ENCODE results near the gene GNAQ. TPM values are rescaled to one million over a fixed set of nuclear protein-coding genes. Genes with fewer than 3 reads are reported as not detected.
"Not testable (repeated sequence)": the region's sequence is repeated elsewhere in the genome, so short reads cannot be mapped to it uniquely, and the experiment has no call there.

GNAQ gene
- total RNA-seq, 1 donor from 2014 or later: 16.2 TPM

- H3K9ac ChIP-seq (ENCODE audit: low read depth in 1 of 3, low read length in 3 of 3); H3K4me3 ChIP-seq (ENCODE audit: low read length in 3 of 3); H3K27me3 ChIP-seq (ENCODE audit: control insufficient read depth in 3 of 3, insufficient read depth in 3 of 3, low read length in 3 of 3); H3K9me3 ChIP-seq (ENCODE audit: control insufficient read depth in 3 of 3, low read length in 3 of 3); H3K36me3 ChIP-seq (ENCODE audit: control insufficient read depth in 3 of 3, insufficient read depth in 3 of 3, low read length in 3 of 3); H3K4me1 ChIP-seq (ENCODE audit: control insufficient read depth in 3 of 3, insufficient read depth in 3 of 3, low read length in 3 of 3); H3K27ac ChIP-seq (ENCODE audit: low read depth, low read length): not testable (repeated sequence)
Measured at GRCh38 chr9:77878793-77879192, 152.8 kb downstream of the GNAQ start.

- Histone ChIP-seq H3K27ac (ENCODE audit: low read depth, low read length) (no peak overlapping the region), H3K4me1 (ENCODE audit: control insufficient read depth in 3 of 3, insufficient read depth in 3 of 3, low read length in 3 of 3) (peaks cover 0 to 9% (median 0%) of the 10 kb centered on the region in 3 donors), H3K9me3 (ENCODE audit: control insufficient read depth in 3 of 3, low read length in 3 of 3) (no peaks in the 10 kb centered on the region), H3K4me3 (ENCODE audit: low read length in 3 of 3) (no peak overlapping the region), H3K9ac (ENCODE audit: low read depth in 1 of 3, low read length in 3 of 3) (no peak overlapping the region), H3K27me3 (ENCODE audit: control insufficient read depth in 3 of 3, insufficient read depth in 3 of 3, low read length in 3 of 3) (no peaks in the 10 kb centered on the region), H3K36me3 (ENCODE audit: control insufficient read depth in 3 of 3, insufficient read depth in 3 of 3, low read length in 3 of 3) (no peaks in the 10 kb centered on the region)
Measured at GRCh38 chr9:77877976-77878375, 153.6 kb downstream of the GNAQ start.

- Histone ChIP-seq H3K4me1 (ENCODE audit: control insufficient read depth in 3 of 3, insufficient read depth in 3 of 3, low read length in 3 of 3) (peaks cover 0 to 9% (median 0%) of the 10 kb centered on the region in 3 donors), H3K4me3 (ENCODE audit: low read length in 3 of 3) (no peak overlapping the region), H3K9me3 (ENCODE audit: control insufficient read depth in 3 of 3, low read length in 3 of 3) (no peaks in the 10 kb centered on the region), H3K9ac (ENCODE audit: low read depth in 1 of 3, low read length in 3 of 3) (no peak overlapping the region), H3K27ac (ENCODE audit: low read depth, low read length) (no peak overlapping the region), H3K36me3 (ENCODE audit: control insufficient read depth in 3 of 3, insufficient read depth in 3 of 3, low read length in 3 of 3) (no peaks in the 10 kb centered on the region), H3K27me3 (ENCODE audit: control insufficient read depth in 3 of 3, insufficient read depth in 3 of 3, low read length in 3 of 3) (no peaks in the 10 kb centered on the region)
Measured at GRCh38 chr9:77876590-77876989, 155.0 kb downstream of the GNAQ start.

GRCh38 chr9:77876091-77876490, 155.5 kb downstream of the GNAQ start:
- Histone ChIP-seq H3K9ac (ENCODE audit: low read depth in 1 of 3, low read length in 3 of 3) (no peak overlapping the region), H3K27me3 (ENCODE audit: control insufficient read depth in 3 of 3, insufficient read depth in 3 of 3, low read length in 3 of 3) (no peaks in the 10 kb centered on the region), H3K36me3 (ENCODE audit: control insufficient read depth in 3 of 3, insufficient read depth in 3 of 3, low read length in 3 of 3) (no peaks in the 10 kb centered on the region), H3K4me3 (ENCODE audit: low read length in 3 of 3) (no peak overlapping the region), H3K4me1 (ENCODE audit: control insufficient read depth in 3 of 3, insufficient read depth in 3 of 3, low read length in 3 of 3) (peaks cover 0 to 9% (median 0%) of the 10 kb centered on the region in 3 donors), H3K9me3 (ENCODE audit: control insufficient read depth in 3 of 3, low read length in 3 of 3) (no peaks in the 10 kb centered on the region), H3K27ac (ENCODE audit: low read depth, low read length) (no peak overlapping the region)

- Histone ChIP-seq H3K4me3 (ENCODE audit: low read length in 3 of 3) (no peak overlapping the region), H3K36me3 (ENCODE audit: control insufficient read depth in 3 of 3, insufficient read depth in 3 of 3, low read length in 3 of 3) (no peaks in the 10 kb centered on the region), H3K9ac (ENCODE audit: low read depth in 1 of 3, low read length in 3 of 3) (no peak overlapping the region), H3K27me3 (ENCODE audit: control insufficient read depth in 3 of 3, insufficient read depth in 3 of 3, low read length in 3 of 3) (no peaks in the 10 kb centered on the region), H3K9me3 (ENCODE audit: control insufficient read depth in 3 of 3, low read length in 3 of 3) (no peaks in the 10 kb centered on the region), H3K4me1 (ENCODE audit: control insufficient read depth in 3 of 3, insufficient read depth in 3 of 3, low read length in 3 of 3) (peaks cover 0 to 9% (median 0%) of the 10 kb centered on the region in 3 donors), H3K27ac (ENCODE audit: low read depth, low read length) (no peak overlapping the region)
Measured at GRCh38 chr9:77872863-77873262, 158.7 kb downstream of the GNAQ start.

- H3K4me1 ChIP-seq (ENCODE audit: control insufficient read depth in 3 of 3, insufficient read depth in 3 of 3, low read length in 3 of 3): peaks cover 0 to 9% (median 0%) of the 10 kb centered on the region in 3 donors
- H3K9me3 ChIP-seq (ENCODE audit: control insufficient read depth in 3 of 3, low read length in 3 of 3): no peaks in the 10 kb centered on the region
- H3K4me3 ChIP-seq (ENCODE audit: low read length in 3 of 3): no peak overlapping the region
- no peaks in the 10 kb centered on the region for H3K27me3 ChIP-seq (ENCODE audit: control insufficient read depth in 3 of 3, insufficient read depth in 3 of 3, low read length in 3 of 3)
- no peak overlapping the region for H3K9ac ChIP-seq (ENCODE audit: low read depth in 1 of 3, low read length in 3 of 3)
- H3K27ac ChIP-seq (ENCODE audit: low read depth, low read length): no peak overlapping the region
- H3K36me3 ChIP-seq (ENCODE audit: control insufficient read depth in 3 of 3, insufficient read depth in 3 of 3, low read length in 3 of 3): no peaks in the 10 kb centered on the region
Measured at GRCh38 chr9:77872177-77872576, 159.4 kb downstream of the GNAQ start.

- no peaks in the 10 kb centered on the region for H3K9me3 ChIP-seq (ENCODE audit: control insufficient read depth in 3 of 3, low read length in 3 of 3)
- H3K36me3 ChIP-seq (ENCODE audit: control insufficient read depth in 3 of 3, insufficient read depth in 3 of 3, low read length in 3 of 3): no peaks in the 10 kb centered on the region
- no peaks in the 10 kb centered on the region for H3K27me3 ChIP-seq (ENCODE audit: control insufficient read depth in 3 of 3, insufficient read depth in 3 of 3, low read length in 3 of 3)
- H3K4me3 ChIP-seq (ENCODE audit: low read length in 3 of 3): no peak overlapping the region
- H3K4me1 ChIP-seq (ENCODE audit: control insufficient read depth in 3 of 3, insufficient read depth in 3 of 3, low read length in 3 of 3): peaks cover 0 to 9% (median 0%) of the 10 kb centered on the region in 3 donors
- no peak overlapping the region for H3K9ac ChIP-seq (ENCODE audit: low read depth in 1 of 3, low read length in 3 of 3)
- H3K27ac ChIP-seq (ENCODE audit: low read depth, low read length): no peak overlapping the region
Measured at GRCh38 chr9:77871483-77871882, 160.1 kb downstream of the GNAQ start.

GRCh38 chr9:77866878-77867277, 164.7 kb downstream of the GNAQ start:
- Histone ChIP-seq H3K4me3 (ENCODE audit: low read length in 3 of 3) (no peak overlapping the region), H3K9ac (ENCODE audit: low read depth in 1 of 3, low read length in 3 of 3) (no peak overlapping the region), H3K9me3 (ENCODE audit: control insufficient read depth in 3 of 3, low read length in 3 of 3) (no peaks in the 10 kb centered on the region), H3K27me3 (ENCODE audit: control insufficient read depth in 3 of 3, insufficient read depth in 3 of 3, low read length in 3 of 3) (no peaks in the 10 kb centered on the region), H3K27ac (ENCODE audit: low read depth, low read length) (no peak overlapping the region), H3K36me3 (ENCODE audit: control insufficient read depth in 3 of 3, insufficient read depth in 3 of 3, low read length in 3 of 3) (no peaks in the 10 kb centered on the region), H3K4me1 (ENCODE audit: control insufficient read depth in 3 of 3, insufficient read depth in 3 of 3, low read length in 3 of 3) (no peaks in the 10 kb centered on the region)

- Histone ChIP-seq H3K9ac (ENCODE audit: low read depth in 1 of 3, low read length in 3 of 3) (no peak overlapping the region), H3K9me3 (ENCODE audit: control insufficient read depth in 3 of 3, low read length in 3 of 3) (no peaks in the 10 kb centered on the region), H3K27me3 (ENCODE audit: control insufficient read depth in 3 of 3, insufficient read depth in 3 of 3, low read length in 3 of 3) (no peaks in the 10 kb centered on the region), H3K27ac (ENCODE audit: low read depth, low read length) (no peak overlapping the region), H3K4me1 (ENCODE audit: control insufficient read depth in 3 of 3, insufficient read depth in 3 of 3, low read length in 3 of 3) (no peaks in the 10 kb centered on the region), H3K36me3 (ENCODE audit: control insufficient read depth in 3 of 3, insufficient read depth in 3 of 3, low read length in 3 of 3) (no peaks in the 10 kb centered on the region), H3K4me3 (ENCODE audit: low read length in 3 of 3) (no peak overlapping the region)
Measured at GRCh38 chr9:77865385-77866047, 166.1 kb downstream of the GNAQ start.

- H3K9me3 ChIP-seq (ENCODE audit: control insufficient read depth in 3 of 3, low read length in 3 of 3): no peaks in the 10 kb centered on the region
- H3K4me3 ChIP-seq (ENCODE audit: low read length in 3 of 3): no peak overlapping the region
- no peak overlapping the region for H3K9ac ChIP-seq (ENCODE audit: low read depth in 1 of 3, low read length in 3 of 3)
- no peaks in the 10 kb centered on the region for H3K36me3 ChIP-seq (ENCODE audit: control insufficient read depth in 3 of 3, insufficient read depth in 3 of 3, low read length in 3 of 3)
- H3K4me1 ChIP-seq (ENCODE audit: control insufficient read depth in 3 of 3, insufficient read depth in 3 of 3, low read length in 3 of 3): no peaks in the 10 kb centered on the region
- no peak overlapping the region for H3K27ac ChIP-seq (ENCODE audit: low read depth, low read length)
- H3K27me3 ChIP-seq (ENCODE audit: control insufficient read depth in 3 of 3, insufficient read depth in 3 of 3, low read length in 3 of 3): no peaks in the 10 kb centered on the region
Measured at GRCh38 chr9:77864211-77864889, 167.3 kb downstream of the GNAQ start.
